Spleen (tissue), 11 donors: ENCODE data around the gene DEFB123. TPM values are rescaled to one million over a fixed set of nuclear protein-coding genes. Genes with fewer than 3 reads are reported as not detected.
A peak's percentile ranks its signal among the peaks of the same experiment; 100 is the strongest.
"Not testable (repeated sequence)": the region's sequence is repeated elsewhere in the genome, so short reads cannot be mapped to it uniquely, and the experiment has no call there.

ENCODE experiments used
- DNase-seq: peaks from one replicate; pipeline ENCODE4 v3.0.0-alpha.2; 2020
- H3K27ac ChIP-seq, 8 donors: fragments of 200-600 bp; sonication (generic) in 7 of 8; 1 replicate in 4 of 8; 2 replicates in 4 of 8; pipeline versions ENCODE4 v1.5.0 to v1.8.0; 2016 to 2021; ENCODE audit warnings: inconsistent platforms in 4 of 8, mild to moderate bottlenecking in 4 of 8, moderate library complexity in 1 of 8
- H3K27me3 ChIP-seq, 7 donors: fragments of 200-600 bp; sonication (generic) in 6 of 7; replicated peaks in 1 of 7; 1 replicate in 4 of 7; 2 replicates in 3 of 7; pipeline versions ENCODE4 v1.5.0 to v1.8.0; 2016 to 2021; ENCODE audit warnings: inconsistent platforms in 3 of 7, mild to moderate bottlenecking in 1 of 7
- H3K36me3 ChIP-seq, 6 donors: fragments of 200-600 bp; sonication (generic) in 5 of 6; 1 replicate in 4 of 6; 2 replicates in 2 of 6; pipeline versions ENCODE4 v1.5.0 to v1.8.0; 2016 to 2021; ENCODE audit warnings: inconsistent platforms in 2 of 6
- H3K4me1 ChIP-seq, 6 donors: fragments of 200-600 bp; sonication (generic) in 5 of 6; 1 replicate in 3 of 6; 2 replicates in 3 of 6; pipeline versions ENCODE4 v1.5.0 to v1.8.0; 2016 to 2021; ENCODE audit warnings: inconsistent platforms in 3 of 6
- H3K4me3 ChIP-seq, 8 donors: fragments of 200-600 bp; sonication (generic) in 7 of 8; 1 replicate in 4 of 8; 2 replicates in 4 of 8; pipeline versions ENCODE4 v1.5.0 to v1.8.0; 2016 to 2021; ENCODE audit warnings: inconsistent platforms in 4 of 8, mild to moderate bottlenecking in 4 of 8, moderate library complexity in 2 of 8
- H3K9me3 ChIP-seq, 8 donors: fragments of 200-600 bp; sonication (generic) in 7 of 8; 1 replicate in 4 of 8; 2 replicates in 4 of 8; pipeline versions ENCODE4 v1.5.0 to v1.8.0; 2016 to 2021; ENCODE audit warnings: inconsistent platforms in 4 of 8
- CTCF ChIP-seq, 11 experiments: fragments of 200-600 bp in 7 of 11; fragments of 450-650 bp in 4 of 11; sonication (generic) in 4 of 11; IDR thresholded peaks in 8 of 11; conservative IDR thresholded peaks in 3 of 11; 1 replicate in 7 of 11; 2 replicates in 4 of 11; pipeline versions ENCODE4 v1.4.0 to v1.8.0; 2016 to 2021; ENCODE audit warnings: antibody characterized with exemption in 11 of 11, inconsistent platforms in 4 of 11, mild to moderate bottlenecking in 1 of 11
- POLR2A ChIP-seq, 3 donors: fragments of 450-650 bp; IDR thresholded peaks; one replicate each; pipeline ENCODE4 v1.5.1; 2017; ENCODE audit warnings: antibody characterized with exemption in 3 of 3, mild to moderate bottlenecking in 1 of 3
- POLR2AphosphoS5 ChIP-seq, 3 donors: sonication (generic); formaldehyde crosslinking; IDR thresholded peaks; one replicate each; pipeline ENCODE4 v1.5.1; 2017; ENCODE audit warnings: antibody characterized with exemption in 3 of 3
- WGBS, 5 donors: extraction: QIAGEN DNeasy Blood & Tissue Kit in 3 of 5; methylation state at CpG; one replicate each; pipeline versions ENCODE4 v1.1.5 to v1.1.7; 2013 to 2018; 5-methylcytosine and 5-hydroxymethylcytosine counted together
- intact Hi-C: fragments of 100-400 bp; cut with DNase I; formaldehyde crosslinking; loops from one replicate; pipeline ENCODE4 v1.15.0; 2023; ENCODE audit warnings: low total_unique reads
- polyA plus RNA-seq, 3 donors: library from polyadenylated mRNA; stranded (reverse); fragments of 200-250 nt; gene quantifications; one replicate each; pipeline ENCODE4 v1.2.1, GENCODE V29; 2013
- total RNA-seq, 7 donors: library from RNA; depleted of rRNA in 3 of 7; stranded (reverse); fragments of >200 nt in 3 of 7; fragmentation: NEBNext Ultra II Directional in 4 of 7; extraction: Animal tissue kit (Norgen Biotek cat#: 25700) in 4 of 7; gene quantifications; one replicate each; pipeline versions ENCODE4 v1.1.0 to v1.2.1, GENCODE V29; 2016 to 2021
- donor health status: healthy with polysubstance abuse.
- donor health status: DM: no; HTN: no; CAD: no; lungs with moderate emphysema.
- donor health status: DM: no; HTN: no; CAD: no.
- donor health status: Bipolar disorder and iron deficiency.
- donor health status: healthy.
- donor health status: DM: no; HTN: no; CAD: no.
- donor health status: DM: yes; HTN: yes; CAD: no.

The DEFB123 gene
- total and polyA plus RNA-seq, 10 donors: not detected

GRCh38 chr20:31418307-31418706, 22.1 kb upstream of the DEFB123 start:
- WGBS, 5 donors: 78 to 89% (median 82%) methylated on average over 7 of the region's 7 CpGs
- H3K4me3 ChIP-seq: no peak overlapping the region
- intact Hi-C loops: no loop called here
- H3K9me3 ChIP-seq: no peaks in the 10 kb centered on the region
- no peaks in the 10 kb centered on the region for H3K4me1 ChIP-seq
- H3K36me3 ChIP-seq: no peaks in the 10 kb centered on the region
- DNase-seq: no peak
- H3K27me3 ChIP-seq: peaks cover 0 to 21% (median 0%) of the 10 kb centered on the region in 7 donors
- no peak for TF ChIP-seq POLR2AphosphoS5 (IDR thresholded peaks at IDR 0.05)
- no peak for TF ChIP-seq POLR2A (IDR thresholded peaks at IDR 0.05)
- TF ChIP-seq CTCF (IDR thresholded peaks at IDR 0.05 in 8 of 11, conservative IDR thresholded peaks at IDR 0.05 in 3 of 11): no peak
- H3K27ac ChIP-seq: no peak overlapping the region

GRCh38 chr20:31425797-31426196, 14.6 kb upstream of the DEFB123 start:
- DNase-seq: no peak
- peaks cover 0 to 9% (median 0%) of the 10 kb centered on the region in 7 donors for H3K27me3 ChIP-seq
- peaks cover 0 to 4% (median 0%) of the 10 kb centered on the region in 6 donors for H3K4me1 ChIP-seq
- H3K36me3 ChIP-seq: no peaks in the 10 kb centered on the region
- H3K27ac ChIP-seq: no peak overlapping the region
- H3K4me3 ChIP-seq: no peak overlapping the region
- TF ChIP-seq CTCF (IDR thresholded peaks at IDR 0.05 in 8 of 11, conservative IDR thresholded peaks at IDR 0.05 in 3 of 11) (no peak), POLR2AphosphoS5 (IDR thresholded peaks at IDR 0.05) (no peak), POLR2A (IDR thresholded peaks at IDR 0.05) (no peak)
- H3K9me3 ChIP-seq: peaks cover 0 to 11% (median 0%) of the 10 kb centered on the region in 8 donors
- intact Hi-C loops: no loop called here

- H3K27ac ChIP-seq, H3K36me3 ChIP-seq, intact Hi-C loops, H3K4me3 ChIP-seq, H3K4me1 ChIP-seq, DNase-seq, H3K27me3 ChIP-seq: not testable (repeated sequence)
- 91 to 98% (median 95%) methylated on average over 6 to 45 of the region's 48 CpGs; no CpG with 5 or more reads in 1 of the 5 donors for WGBS, 5 donors
- H3K9me3 ChIP-seq: peaks cover 0 to 11% (median 0%) of the 10 kb centered on the region in 8 donors
These were observed 13.4 kb upstream of the DEFB123 start for GRCh38 chr20:31426891-31427551.

- intact Hi-C loops, H3K27ac ChIP-seq, H3K4me1 ChIP-seq, H3K36me3 ChIP-seq, H3K27me3 ChIP-seq, H3K4me3 ChIP-seq, DNase-seq: not testable (repeated sequence)
- 91 to 98% (median 93%) methylated on average over 7 to 31 of the region's 31 CpGs for WGBS, 5 donors
- H3K9me3 ChIP-seq: peaks cover 0 to 11% (median 0%) of the 10 kb centered on the region in 8 donors
These were observed 12.9 kb upstream of the DEFB123 start for GRCh38 chr20:31427576-31427975.

GRCh38 chr20:31430568-31431115, 9.8 kb upstream of the DEFB123 start:
- Histone ChIP-seq H3K9me3 (peaks cover 0 to 11% (median 0%) of the 10 kb centered on the region in 8 donors), H3K27me3 (peaks cover 0 to 4% (median 0%) of the 10 kb centered on the region in 7 donors), H3K4me3 (no peak overlapping the region), H3K4me1 (peaks cover 0 to 4% (median 0%) of the 10 kb centered on the region in 6 donors), H3K27ac (peak overlapping the region in 5 of 8 donors; percentile 27 to 64 (median 40)), H3K36me3 (no peaks in the 10 kb centered on the region)
- no peak for DNase-seq
- no peak for TF ChIP-seq CTCF (IDR thresholded peaks at IDR 0.05 in 8 of 11, conservative IDR thresholded peaks at IDR 0.05 in 3 of 11)
- no peak for TF ChIP-seq POLR2AphosphoS5 (IDR thresholded peaks at IDR 0.05)
- intact Hi-C loops: no loop called here
- 59 to 77% (median 63%) methylated on average over 4 of the region's 4 CpGs for WGBS, 5 donors
